Measurements from ENCODE around the gene SULT1A2.
"Not testable (repeated sequence)": the region's sequence is repeated elsewhere in the genome, so short reads cannot be mapped to it uniquely, and the experiment has no call there.

Gene SULT1A2

DNA sequence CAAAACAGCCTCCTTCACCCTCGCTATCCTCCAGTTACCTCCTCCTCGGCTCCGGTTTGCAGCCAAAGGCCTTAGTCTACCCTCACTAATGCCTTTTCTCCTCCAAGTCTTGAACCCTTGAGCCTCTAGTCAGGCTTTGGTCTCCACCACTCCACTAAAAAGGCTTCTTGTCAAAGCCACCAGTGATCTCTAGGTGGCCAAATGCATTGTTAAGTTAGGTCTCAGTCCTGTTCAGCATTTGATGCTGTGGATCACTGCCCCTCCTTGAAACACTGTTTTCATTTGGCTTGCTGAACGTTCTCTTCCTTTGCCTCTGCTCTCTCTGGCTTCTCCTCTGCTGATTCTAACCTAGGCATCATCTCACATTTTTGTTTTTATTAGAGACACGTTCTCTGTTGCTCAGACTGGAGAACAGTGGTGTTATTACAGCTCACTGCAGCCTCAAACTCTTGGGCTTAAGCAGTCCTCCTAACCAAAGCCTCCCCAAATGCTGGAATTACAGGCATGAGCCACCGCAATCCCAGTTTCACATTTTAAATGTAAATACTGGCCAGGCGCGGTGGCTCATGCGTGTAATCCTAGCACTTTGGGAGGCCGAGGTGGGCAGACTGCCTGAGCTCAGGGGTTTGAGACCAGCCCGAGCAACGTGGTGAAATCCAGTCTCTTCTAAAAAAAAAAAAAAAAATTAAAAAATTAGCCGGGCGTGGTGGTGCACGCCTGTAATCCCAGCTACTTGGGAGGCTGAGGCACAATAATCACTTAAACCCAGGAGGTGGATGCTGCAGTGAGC, 42.0 kb downstream of the SULT1A2 start:
- no peak for DNase-seq

DNA sequence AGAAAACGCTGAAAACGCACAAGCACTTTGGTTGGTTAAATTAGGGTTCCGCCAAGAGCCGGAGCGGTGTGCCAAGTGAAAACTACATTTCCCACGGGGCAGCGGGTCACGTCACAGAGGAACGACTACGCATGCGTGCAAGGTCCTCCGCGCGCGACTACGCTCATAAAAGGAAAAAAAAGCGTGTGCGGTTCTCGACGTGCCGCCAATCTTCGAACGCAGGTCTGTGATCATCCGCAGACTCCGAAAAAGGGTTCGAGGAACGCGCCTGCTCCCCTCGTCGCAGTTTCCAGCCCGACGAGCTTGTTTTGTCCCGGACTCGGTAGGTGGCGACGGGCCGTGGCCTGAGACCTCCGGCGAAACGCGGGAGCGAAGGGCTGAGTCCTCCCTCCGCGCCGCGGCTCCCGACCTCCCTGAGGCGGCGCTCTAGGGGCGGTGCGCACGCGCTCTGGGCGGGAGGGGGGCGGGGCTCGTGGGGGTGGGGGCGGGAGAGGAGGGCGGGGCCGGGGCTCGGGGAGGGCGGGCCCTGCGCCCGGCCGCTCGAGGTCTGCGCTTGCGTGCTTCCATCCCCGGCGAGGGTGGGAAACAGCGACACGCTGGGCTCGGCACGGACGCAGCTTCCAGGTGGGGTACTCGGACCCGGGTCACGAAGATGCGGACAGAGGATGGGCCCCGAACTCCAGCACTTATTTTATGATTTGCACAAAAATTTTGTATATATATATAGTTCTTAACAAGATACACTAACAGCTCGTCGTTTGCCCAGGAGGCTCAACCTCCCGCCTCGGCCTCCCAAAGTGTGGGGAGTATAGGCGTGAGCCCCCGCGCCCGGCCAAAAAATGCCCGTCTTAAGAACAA, 42.8 kb downstream of the SULT1A2 start, which contains the start of gene SGF29:
TSS of gene SGF29 (plus strand) at position 145 of the 858 bp plus-strand sequence. CDS start 27,150 bp downstream, outside the sequence.
- DNase-seq, result peak; percentile 94

DNA sequence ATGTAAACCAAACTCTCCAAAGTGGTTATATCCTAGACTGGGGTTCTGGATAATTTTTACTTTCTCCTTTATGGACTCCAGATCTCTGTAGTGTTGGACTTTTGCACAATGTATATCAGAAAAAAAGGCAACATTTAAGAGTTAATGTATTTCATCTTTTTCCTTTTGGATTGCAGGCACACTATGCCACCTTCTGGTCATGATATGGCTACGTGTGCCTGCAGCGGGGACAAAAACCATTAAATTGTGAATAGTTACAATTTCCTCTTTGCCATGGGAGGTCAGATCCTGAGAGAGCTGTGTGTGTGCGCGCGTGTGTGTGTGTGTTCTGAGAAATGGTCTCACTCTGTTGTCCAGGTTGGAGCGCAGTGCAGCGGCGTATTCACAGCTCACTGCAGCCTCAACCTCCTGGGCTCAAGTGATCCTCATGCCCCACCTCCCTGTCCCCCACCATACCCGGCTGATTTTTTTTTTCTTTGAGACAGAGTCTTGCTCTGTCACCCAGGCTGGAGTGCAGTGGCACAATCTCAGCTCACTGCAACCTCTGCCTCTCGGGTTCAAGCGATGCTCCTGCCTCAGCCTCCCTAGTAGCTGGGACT, 47.5 kb downstream of the SULT1A2 start:
- no peak for DNase-seq

DNA sequence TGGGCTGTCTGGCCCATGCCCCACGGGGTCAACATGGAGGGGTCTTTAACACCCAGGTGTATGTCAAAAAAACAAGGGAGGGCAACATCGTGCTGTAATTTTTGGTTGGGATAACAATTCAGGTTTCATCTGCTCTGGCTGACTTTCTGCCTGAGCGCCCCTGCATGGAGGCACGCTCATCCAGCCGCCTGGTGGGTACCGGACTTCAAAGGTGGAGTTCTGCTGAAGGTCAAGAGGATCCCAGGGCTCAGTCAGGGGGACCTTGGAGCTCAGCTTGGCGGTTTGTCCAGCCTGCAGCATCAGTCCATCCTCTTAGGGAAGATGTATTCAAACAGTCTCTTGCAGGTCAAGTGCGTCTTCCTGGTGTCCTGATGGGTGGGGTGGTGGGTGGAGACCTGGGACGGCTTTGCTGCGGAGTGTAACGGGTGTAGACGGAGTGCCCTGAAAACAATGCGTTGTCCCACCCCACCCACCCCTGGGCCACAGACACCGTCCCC, 48.5 kb downstream of the SULT1A2 start:
- DNase-seq, result no peak

DNA sequence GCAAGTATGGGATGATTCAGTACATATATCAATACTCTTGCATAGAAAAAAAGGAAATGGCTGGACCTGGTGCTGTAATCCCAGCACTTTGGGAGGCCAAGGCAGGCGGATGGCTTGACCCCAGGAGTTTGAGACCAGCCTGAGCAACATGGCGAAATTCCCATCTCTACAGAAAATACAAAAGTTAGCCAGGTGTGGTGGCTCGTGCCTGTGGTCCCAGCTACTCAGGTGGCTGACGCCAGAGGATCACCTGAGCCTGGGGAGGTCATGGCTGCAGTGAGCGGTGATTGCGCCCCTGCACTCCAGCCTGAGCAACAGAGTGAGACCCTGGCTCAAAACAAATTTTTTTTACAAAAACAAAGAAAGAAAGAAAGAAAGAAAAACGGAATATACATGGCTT, 50.2 kb downstream of the SULT1A2 start:
- DNase-seq, result no peak

DNA sequence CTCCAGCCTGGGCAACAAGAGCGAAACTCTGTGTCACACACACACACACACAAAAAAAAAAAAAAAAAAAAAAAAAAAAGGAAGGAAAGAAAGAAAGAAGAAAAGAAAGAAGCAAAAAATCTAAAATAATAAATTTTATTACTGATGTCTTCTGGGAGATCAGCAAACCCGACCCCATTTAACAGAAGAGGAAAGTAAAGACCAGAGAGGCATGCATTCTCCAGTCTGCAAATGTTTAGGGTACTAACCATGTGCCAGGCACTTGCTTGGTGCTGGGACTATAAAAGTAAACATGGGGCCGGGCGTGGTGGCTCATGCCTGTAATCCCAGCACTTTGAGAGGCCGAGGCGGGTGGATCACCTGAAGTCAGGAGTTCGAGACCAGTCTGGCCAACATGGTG, 50.9 kb downstream of the SULT1A2 start:
- not testable (repeated sequence) for DNase-seq

DNA sequence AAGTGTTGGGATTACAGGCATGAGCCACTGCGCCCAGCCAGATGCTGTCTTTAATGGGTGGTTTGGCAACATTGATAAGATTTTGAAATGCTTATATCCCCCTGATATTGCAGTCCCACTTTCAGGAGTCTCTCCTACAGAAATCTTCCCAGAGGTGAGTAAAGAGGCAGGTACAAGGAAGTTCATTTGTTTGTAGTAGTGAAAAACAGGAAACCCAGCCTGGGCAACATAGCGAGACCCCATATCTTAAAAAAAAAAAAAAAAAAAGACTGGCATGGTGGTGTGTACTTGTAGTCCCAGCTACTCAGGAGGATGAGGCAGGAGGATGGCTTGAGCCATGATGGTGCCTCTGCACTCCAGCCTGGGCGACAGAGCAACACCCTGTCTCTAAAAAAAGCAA, 51.9 kb downstream of the SULT1A2 start:
- DNase-seq, result no peak

DNA sequence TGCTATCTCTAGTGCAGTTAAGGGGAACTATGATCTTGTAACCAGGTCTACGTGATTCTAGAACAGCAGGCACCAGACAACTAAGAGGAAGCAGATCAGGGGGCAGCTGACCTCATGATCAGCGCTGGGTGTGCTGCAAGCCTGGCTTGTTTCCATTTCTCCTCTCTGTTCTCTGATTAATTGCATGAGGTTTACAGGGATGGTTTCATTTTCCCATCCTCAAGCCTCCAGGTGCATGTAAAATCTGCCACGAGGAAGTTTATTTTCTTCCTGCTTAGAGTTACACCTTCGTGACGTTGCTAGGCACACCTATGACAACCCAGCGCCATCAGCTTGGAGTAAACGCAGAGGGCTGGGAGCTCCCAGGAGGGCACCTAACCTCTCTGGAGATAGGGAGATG, 53.8 kb downstream of the SULT1A2 start:
- no peak for DNase-seq

DNA sequence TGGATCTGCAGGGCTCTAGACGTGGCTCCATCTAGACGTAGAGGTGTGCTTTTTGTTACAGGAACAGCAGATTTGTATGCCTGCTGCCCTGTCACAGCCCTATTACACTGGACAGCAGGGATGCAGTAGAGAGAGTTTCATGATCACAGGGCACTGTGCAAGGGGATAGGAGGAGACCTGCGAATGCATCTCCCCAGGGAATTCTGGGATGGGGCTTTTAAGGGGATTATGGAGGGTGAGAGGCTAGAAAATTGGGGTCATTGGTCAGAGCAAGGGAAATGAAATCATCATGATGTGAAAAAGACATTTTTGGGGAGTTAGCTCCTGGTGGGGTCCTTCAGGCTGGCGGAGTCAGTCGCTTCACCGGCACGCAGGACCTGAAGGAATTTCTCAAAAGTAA, 54.2 kb downstream of the SULT1A2 start:
- no peak for DNase-seq

Data from stimulated activated CD4-positive, alpha-beta T cell treated with anti-CD3 and anti-CD28 coated beads, Interleukin-1b, Interleukin-23, amount 100 ng/mL, for 48 hours (primary cell).